Upper lobe of left lung (tissue), 6 donors: ENCODE measurements around the gene RPS6KA5. TPM values are rescaled to one million over a fixed set of nuclear protein-coding genes. Genes with fewer than 3 reads are reported as not detected.

Experiments
- ATAC-seq, 2 donors: fragments of 200-7000 bp; cut with Tn5 transposase; one replicate each; pipeline ENCODE4 v1.9.1; 2022; ENCODE audit warnings: mild to moderate bottlenecking in 2 of 2, moderate library complexity in 2 of 2; ENCODE audit not compliant: low FRiP score in 2 of 2
- DNase-seq, 2 donors: peaks; one replicate each; pipeline ENCODE4 v3.0.0-alpha.2; 2019 to 2020
- H3K27ac ChIP-seq, 4 donors: fragments of 200-600 bp; sonication (generic); one replicate each; pipeline ENCODE4 v1.5.1; 2016 to 2019
- H3K27me3 ChIP-seq, 4 donors: fragments of 200-600 bp; sonication (generic); one replicate each; pipeline ENCODE4 v1.5.1; 2017 to 2019
- H3K36me3 ChIP-seq, 4 donors: fragments of 200-600 bp; sonication (generic); one replicate each; pipeline ENCODE4 v1.5.1; 2016 to 2019
- H3K4me1 ChIP-seq, 4 donors: fragments of 200-600 bp; sonication (generic); one replicate each; pipeline ENCODE4 v1.5.1; 2018 to 2019
- H3K4me3 ChIP-seq, 4 donors: fragments of 200-600 bp; sonication (generic); one replicate each; pipeline ENCODE4 v1.5.1; 2017 to 2019; ENCODE audit warnings: mild to moderate bottlenecking in 2 of 4, moderate library complexity in 1 of 4
- H3K9me3 ChIP-seq, 4 donors: fragments of 200-600 bp; sonication (generic); one replicate each; pipeline ENCODE4 v1.5.1; 2018 to 2019
- CTCF ChIP-seq, 6 experiments: fragments of 450-650 bp in 4 of 6; fragments of 200-600 bp in 2 of 6; sonication (generic) in 2 of 6; IDR thresholded peaks; one replicate each; pipeline ENCODE4 v1.5.1; 2016 to 2019; ENCODE audit warnings: antibody characterized with exemption in 6 of 6
- EP300 ChIP-seq, 4 donors: sonication (generic); formaldehyde crosslinking; IDR thresholded peaks; one replicate each; pipeline ENCODE4 v1.5.1; 2017; ENCODE audit warnings: antibody characterized with exemption in 4 of 4, control low read depth in 2 of 4
- POLR2A ChIP-seq, 4 donors: fragments of 450-650 bp; IDR thresholded peaks; one replicate each; pipeline ENCODE4 v1.5.1; 2016 to 2017; ENCODE audit warnings: antibody characterized with exemption in 4 of 4, mild to moderate bottlenecking in 2 of 4
- POLR2AphosphoS5 ChIP-seq, 2 donors: sonication (generic); formaldehyde crosslinking; IDR thresholded peaks; one replicate each; pipeline ENCODE4 v1.5.1; 2017; ENCODE audit warnings: antibody characterized with exemption in 2 of 2
- WGBS, 2 donors: methylation state at CpG; one replicate each; pipeline ENCODE4 v1.1.5; 2017 to 2018; 5-methylcytosine and 5-hydroxymethylcytosine counted together
- total RNA-seq, 6 donors: library from RNA; depleted of rRNA in 4 of 6; stranded (reverse); fragments of >200 nt in 4 of 6; gene quantifications; one replicate each; pipeline versions ENCODE4 v1.1.0 to v1.2.1, GENCODE V29; 2016 to 2021
- donor health status: DM: no; HTN: no; CAD: no; lungs with moderate emphysema.
- donor health status: DM: no; HTN: yes; CAD: no; lungs with severe emphysema.

Gene RPS6KA5
- total RNA-seq, 6 donors from 2014 or later = 4.3 to 17.8 (median 10.2) TPM

GRCh38 chr14:90849787-90850444 is 210.5 kb downstream of the RPS6KA5 start:
- DNase-seq (no peak), ATAC-seq (no peak)
- H3K27ac ChIP-seq = no peak overlapping the region
- H3K27me3 ChIP-seq = no peaks in the 10 kb centered on the region
- TF ChIP-seq POLR2A (IDR thresholded peaks at IDR 0.05) (no peak), EP300 (IDR thresholded peaks at IDR 0.05) (no peak), POLR2AphosphoS5 (IDR thresholded peaks at IDR 0.05) (no peak), CTCF (IDR thresholded peaks at IDR 0.05) (no peak)
- 73 to 80% methylated on average over 7 of the region's 7 CpGs for WGBS, 2 donors
- no peak overlapping the region for H3K4me3 ChIP-seq
- no peaks in the 10 kb centered on the region for H3K9me3 ChIP-seq
- H3K36me3 ChIP-seq = no peaks in the 10 kb centered on the region
- peaks cover 0 to 5% (median 0%) of the 10 kb centered on the region in 4 donors for H3K4me1 ChIP-seq

GRCh38 chr14:90848944-90849731 is 211.3 kb downstream of the RPS6KA5 start:
- no peak overlapping the region for H3K4me3 ChIP-seq
- no peaks in the 10 kb centered on the region for H3K9me3 ChIP-seq
- DNase-seq = no peak
- H3K27ac ChIP-seq = no peak overlapping the region
- ATAC-seq = no peak
- peaks cover 0 to 5% (median 0%) of the 10 kb centered on the region in 4 donors for H3K4me1 ChIP-seq
- no peak for TF ChIP-seq POLR2A (IDR thresholded peaks at IDR 0.05)
- no peak for TF ChIP-seq POLR2AphosphoS5 (IDR thresholded peaks at IDR 0.05)
- TF ChIP-seq EP300 (IDR thresholded peaks at IDR 0.05) = no peak
- no peak for TF ChIP-seq CTCF (IDR thresholded peaks at IDR 0.05)
- H3K27me3 ChIP-seq = no peaks in the 10 kb centered on the region
- WGBS, 2 donors = 85 to 93% methylated on average over 17 of the region's 17 CpGs
- H3K36me3 ChIP-seq = no peaks in the 10 kb centered on the region

- no peaks in the 10 kb centered on the region for H3K9me3 ChIP-seq
- ATAC-seq (no peak), DNase-seq (no peak)
- no peaks in the 10 kb centered on the region for H3K27me3 ChIP-seq
- TF ChIP-seq CTCF (IDR thresholded peaks at IDR 0.05) = no peak
- TF ChIP-seq POLR2AphosphoS5 (IDR thresholded peaks at IDR 0.05) = no peak
- no peak for TF ChIP-seq POLR2A (IDR thresholded peaks at IDR 0.05)
- no peak for TF ChIP-seq EP300 (IDR thresholded peaks at IDR 0.05)
- no peak overlapping the region for H3K27ac ChIP-seq
- H3K36me3 ChIP-seq = no peaks in the 10 kb centered on the region
- no peak overlapping the region for H3K4me3 ChIP-seq
- peaks cover 0 to 5% (median 0%) of the 10 kb centered on the region in 4 donors for H3K4me1 ChIP-seq
- 87 to 88% methylated on average over 4 of the region's 4 CpGs for WGBS, 2 donors
These were observed 213.9 kb downstream of the RPS6KA5 start for GRCh38 chr14:90846511-90846910.

- ATAC-seq (no peak), DNase-seq (no peak)
- 65 to 84% methylated on average over 3 of the region's 3 CpGs for WGBS, 2 donors
- H3K4me1 ChIP-seq = peaks cover 0 to 5% (median 2%) of the 10 kb centered on the region in 4 donors
- no peak for TF ChIP-seq POLR2A (IDR thresholded peaks at IDR 0.05)
- TF ChIP-seq POLR2AphosphoS5 (IDR thresholded peaks at IDR 0.05) = no peak
- TF ChIP-seq CTCF (IDR thresholded peaks at IDR 0.05) = no peak
- TF ChIP-seq EP300 (IDR thresholded peaks at IDR 0.05) = no peak
- no peaks in the 10 kb centered on the region for H3K27me3 ChIP-seq
- H3K36me3 ChIP-seq = no peaks in the 10 kb centered on the region
- H3K27ac ChIP-seq = no peak overlapping the region
- no peak overlapping the region for H3K4me3 ChIP-seq
- H3K9me3 ChIP-seq = no peaks in the 10 kb centered on the region
These were observed 216.1 kb downstream of the RPS6KA5 start for GRCh38 chr14:90844321-90844720.
